ENCODE measurements around the gene TUBB2B.

DNA sequence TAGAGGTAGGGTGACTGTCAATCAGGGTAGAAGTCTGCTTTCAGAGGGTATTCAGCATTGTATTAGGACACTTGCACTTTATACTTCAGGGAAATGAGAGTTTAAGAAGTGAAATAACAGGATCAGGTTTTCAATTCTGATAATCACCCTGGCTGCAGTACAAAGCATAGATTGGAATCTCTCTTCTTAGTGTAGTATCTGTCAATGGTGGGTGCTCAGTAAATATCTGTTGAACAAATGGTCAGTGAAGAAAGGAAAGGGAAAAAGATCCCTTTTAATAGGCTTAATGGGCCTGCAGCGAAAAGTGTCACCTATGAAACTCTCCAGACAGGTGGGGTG lies 18.7 kb downstream of the TUBB2B start:
- TF ChIP-seq, protein P1, sequence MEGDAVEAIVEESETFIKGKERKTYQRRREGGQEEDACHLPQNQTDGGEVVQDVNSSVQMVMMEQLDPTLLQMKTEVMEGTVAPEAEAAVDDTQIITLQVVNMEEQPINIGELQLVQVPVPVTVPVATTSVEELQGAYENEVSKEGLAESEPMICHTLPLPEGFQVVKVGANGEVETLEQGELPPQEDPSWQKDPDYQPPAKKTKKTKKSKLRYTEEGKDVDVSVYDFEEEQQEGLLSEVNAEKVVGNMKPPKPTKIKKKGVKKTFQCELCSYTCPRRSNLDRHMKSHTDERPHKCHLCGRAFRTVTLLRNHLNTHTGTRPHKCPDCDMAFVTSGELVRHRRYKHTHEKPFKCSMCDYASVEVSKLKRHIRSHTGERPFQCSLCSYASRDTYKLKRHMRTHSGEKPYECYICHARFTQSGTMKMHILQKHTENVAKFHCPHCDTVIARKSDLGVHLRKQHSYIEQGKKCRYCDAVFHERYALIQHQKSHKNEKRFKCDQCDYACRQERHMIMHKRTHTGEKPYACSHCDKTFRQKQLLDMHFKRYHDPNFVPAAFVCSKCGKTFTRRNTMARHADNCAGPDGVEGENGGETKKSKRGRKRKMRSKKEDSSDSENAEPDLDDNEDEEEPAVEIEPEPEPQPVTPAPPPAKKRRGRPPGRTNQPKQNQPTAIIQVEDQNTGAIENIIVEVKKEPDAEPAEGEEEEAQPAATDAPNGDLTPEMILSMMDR (IDR thresholded peaks at IDR 0.05), result no peak
- TF ChIP-seq POLR2A (IDR thresholded peaks at IDR 0.05), result no peak

All from uterus (tissue), 2 donors.